Activated effector memory CD4-positive, alpha-beta T cell treated with Interleukin-2 at 50 U/mL for 16 hours (primary cell): ENCODE data around the gene CEP55.
"Not testable (repeated sequence)": the region's sequence is repeated elsewhere in the genome, so short reads cannot be mapped to it uniquely, and the experiment has no call there.

Source experiments
- DNase-seq: peaks from one replicate; pipeline ENCODE4 v3.0.0-alpha.2; 2020

Gene CEP55

DNA sequence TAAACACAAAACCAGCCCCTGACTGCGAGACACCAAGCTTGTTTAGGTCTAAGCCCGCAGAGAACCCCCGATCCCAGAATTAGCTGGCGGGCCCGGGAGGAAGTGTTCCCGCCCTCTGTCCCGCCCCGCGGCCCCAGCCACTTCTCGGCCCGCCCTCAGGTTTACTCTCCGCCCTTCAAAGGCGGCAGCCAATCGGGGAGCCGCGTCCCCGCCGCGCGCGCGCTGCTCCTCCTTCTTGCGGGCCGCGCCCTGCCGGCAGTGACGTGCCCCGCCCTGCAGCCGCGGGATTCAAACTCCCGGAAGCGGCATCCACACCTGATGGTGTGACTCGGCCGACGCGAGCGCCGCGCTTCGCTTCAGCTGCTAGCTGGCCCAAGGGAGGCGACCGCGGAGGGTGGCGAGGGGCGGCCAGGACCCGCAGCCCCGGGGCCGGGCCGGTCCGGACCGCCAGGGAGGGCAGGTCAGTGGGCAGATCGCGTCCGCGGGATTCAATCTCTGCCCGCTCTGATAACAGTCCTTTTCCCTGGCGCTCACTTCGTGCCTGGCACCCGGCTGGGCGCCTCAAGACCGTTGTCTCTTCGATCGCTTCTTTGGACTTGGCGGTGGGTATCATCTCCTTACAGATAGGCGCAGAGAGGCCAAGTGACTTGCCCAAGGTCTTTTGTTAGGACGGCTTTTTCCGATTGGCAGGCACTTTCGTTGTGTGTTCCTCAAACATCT lies at the start of gene CEP55:
CEP55 (plus strand) TSS at position 291 of the 720 bp plus-strand sequence. CDS start 3,440 bp downstream, outside the sequence.
- peak; percentile 96 for DNase-seq

DNA sequence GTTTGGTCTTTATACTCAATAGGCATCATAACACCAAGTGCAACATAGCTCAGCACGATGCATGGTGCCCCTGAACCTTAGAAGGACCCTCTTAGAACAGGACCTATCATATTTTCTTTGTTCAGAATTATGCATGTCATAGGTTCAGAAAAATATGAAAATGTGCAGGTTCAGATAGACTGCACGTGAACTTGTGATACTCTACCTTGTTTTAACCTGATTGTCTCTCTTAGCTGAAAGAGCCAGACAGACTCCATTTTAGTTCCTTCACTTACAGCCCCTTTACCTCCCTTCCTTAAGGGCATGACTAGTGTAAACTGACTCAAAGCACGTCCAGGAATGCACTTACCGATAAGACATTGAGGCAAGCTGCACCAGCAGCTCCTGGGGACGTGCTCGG lies 49.4 kb upstream of the CEP55 start:
- no peak for DNase-seq

DNA sequence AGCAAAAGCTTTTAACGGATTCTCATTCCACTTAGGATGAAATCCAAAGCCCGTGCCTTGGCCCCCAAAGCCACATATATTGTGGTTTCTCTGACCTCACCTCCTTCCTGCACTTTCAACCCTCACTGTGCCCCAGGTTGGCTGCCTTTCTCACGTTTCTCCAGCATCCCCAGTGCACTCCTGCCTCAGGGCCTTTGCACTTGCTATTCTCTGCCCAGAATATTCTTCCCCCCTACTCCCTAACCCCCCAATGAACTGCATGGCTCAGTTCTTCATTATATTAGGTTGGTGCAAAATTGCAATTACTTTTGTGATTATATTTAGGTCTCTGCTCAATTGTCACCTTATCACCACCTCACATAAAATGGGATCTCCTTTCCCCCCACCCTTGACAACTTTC lies 48.4 kb upstream of the CEP55 start:
- DNase-seq = no peak

DNA sequence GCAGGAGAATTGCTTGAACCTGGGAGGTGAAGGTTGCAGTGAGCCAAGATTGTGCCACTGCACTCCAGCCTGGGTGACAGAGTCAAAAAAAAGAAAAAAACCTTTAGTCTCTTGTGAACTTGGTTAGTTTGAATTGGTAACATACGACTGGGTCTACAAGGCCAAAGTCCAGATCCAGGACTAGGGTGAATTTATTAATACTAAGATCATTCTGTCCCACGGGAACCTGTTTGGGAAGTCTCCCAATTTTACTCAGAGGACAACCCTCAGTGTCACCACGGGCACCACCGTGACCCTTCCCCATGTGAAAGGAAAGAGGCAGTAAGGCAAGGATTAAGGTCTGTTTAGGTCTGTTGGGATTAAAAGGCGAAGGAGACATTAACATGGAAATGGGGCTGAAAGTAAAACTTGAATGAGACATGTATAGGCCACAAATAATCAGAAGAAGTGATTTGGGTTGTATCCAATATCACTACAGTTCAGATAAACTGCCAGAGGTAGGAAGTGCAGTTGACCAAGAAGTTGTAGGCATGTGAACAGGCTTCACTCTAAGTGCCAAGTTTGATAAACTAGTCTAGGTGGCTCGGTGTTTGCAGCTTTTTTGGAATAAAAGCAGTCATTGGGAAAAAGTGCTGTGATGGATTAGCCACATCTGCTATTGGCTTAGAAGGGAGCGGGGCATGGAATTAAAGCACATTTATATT lies 45.0 kb upstream of the CEP55 start:
- no peak for DNase-seq

DNA sequence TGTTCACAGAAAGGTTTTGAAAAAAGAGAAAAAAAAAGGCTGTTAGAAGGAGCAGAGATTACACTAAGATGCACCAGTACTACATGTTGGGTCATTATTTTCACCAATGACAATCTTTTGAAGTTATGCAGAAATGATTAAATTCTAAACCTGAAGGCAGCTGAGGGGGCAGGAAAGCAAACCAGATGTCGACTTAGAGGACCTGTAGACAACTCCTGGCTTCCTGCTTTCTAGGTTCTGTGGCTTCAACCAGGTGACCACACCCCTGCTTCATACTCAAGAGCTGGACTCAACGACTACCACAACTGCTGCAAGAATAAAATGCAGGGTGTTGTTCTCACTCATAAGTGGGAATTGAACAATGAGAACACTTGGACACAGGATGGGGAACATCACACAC lies 44.3 kb upstream of the CEP55 start:
- no peak for DNase-seq

DNA sequence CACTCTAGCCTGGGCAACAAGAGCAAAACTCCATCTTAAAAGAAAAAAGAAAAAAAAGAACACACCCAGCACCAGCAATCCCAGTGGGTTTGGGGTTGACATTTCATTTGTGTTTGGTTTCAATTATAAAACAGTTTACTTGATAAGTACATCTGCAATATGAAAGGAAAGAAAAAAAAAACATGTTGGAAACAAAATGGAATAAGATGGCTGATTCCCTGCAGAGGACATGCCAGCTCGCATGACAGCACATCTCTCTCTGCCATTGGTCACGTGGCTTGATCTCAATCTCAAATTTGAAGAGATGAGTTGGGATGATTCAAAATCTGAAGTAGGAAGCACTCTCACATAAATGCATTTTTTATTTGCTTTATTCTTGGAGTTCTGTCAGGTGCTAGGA lies 42.3 kb upstream of the CEP55 start:
- no peak for DNase-seq

DNA sequence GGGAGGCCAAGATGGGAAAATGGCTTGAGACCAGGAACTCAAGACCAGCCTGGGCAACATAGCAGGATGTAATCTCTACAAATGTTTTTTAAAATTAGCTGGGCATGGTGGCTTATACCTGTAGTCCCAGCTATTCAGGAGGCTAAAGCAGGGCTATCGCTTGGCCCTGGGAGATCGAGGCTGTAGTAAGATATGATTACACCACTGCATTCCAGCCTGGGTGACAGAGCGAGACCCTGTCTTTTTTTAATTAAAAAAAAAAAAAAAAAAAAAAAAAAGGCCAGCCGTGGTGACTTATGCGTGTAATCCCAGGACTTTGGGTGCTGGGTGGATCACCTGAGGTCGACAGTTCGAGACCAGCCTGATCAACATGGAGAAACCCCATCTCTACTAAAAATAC lies 41.7 kb upstream of the CEP55 start:
- no peak for DNase-seq

DNA sequence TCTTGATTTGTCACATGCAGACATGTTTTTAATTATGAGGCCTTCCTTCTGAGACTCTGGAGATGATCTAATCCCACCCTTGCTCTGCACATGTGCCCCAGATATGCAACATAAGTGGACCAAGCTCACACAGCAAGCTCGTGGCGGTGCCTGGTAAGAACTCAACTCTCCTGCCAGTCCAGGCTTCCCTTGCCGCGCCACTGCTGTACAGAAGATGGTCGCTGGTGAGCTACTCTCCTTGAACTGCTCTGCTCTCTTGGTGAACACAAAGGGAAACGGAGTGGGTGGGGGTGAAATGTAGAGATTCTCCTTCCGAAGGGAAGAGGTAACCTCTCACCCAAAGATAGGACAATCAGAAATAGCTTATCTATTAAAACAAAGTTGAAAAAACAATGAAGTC lies 39.9 kb upstream of the CEP55 start:
- DNase-seq = no peak

DNA sequence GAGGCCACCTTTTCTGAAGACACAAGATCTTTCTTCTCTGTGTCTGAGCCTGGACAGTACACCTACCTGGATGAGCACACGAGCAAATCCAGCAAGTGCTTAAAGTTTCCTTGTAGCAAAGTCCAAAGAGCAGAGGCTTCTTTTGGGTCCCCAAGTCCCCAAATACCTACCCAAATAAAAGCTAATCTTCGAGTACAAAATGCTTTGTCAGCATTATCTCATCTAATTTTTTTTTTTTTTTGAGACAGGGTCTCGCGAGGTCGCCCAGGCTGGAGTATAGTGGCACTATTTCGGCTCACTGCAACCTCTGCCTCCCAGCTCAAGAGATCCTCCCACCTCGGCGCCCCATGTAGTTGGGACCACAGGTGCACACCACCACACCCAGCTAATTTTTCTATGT lies 38.9 kb upstream of the CEP55 start:
- no peak for DNase-seq

DNA sequence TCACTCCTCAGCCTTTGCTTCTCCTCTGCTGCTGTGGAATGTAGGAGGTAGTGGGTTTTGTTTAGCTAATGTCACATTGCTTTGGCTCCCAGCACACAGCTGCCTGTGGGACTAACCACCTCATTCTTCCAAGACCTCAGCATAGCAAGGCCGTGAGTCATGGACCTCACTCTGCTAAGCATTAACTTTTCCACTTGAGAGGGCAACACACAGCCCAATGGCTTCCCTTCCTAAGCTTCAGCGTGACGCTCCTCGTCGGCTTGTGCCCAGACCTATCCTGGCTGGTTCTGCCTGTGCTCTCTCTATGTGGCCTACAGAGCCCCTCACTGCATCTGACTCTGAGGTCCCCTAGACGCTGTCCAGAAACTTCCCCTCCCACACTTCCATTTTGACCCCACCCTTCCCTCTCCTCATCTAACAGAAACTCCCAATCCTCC lies 37.6 kb upstream of the CEP55 start:
- DNase-seq = no peak

DNA sequence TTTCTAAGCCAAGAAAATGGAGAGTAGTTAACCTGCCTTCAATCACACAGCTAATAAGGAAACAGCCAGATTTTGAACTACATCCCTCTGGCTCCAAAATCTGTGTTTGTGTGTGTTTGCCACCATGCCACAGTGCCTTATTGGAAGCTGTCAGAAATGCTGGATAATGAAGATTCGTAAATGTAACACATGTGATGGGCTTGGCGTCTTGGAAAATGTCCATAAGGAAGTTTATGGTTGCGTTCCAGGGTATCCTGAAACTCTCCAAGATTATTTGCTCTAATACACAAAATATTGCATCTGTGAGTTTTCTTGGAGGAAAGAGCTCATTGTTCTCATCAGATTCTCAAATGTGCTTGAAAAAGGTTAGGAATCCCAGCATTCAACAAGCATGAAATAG lies 36.9 kb upstream of the CEP55 start:
- DNase-seq = no peak

DNA sequence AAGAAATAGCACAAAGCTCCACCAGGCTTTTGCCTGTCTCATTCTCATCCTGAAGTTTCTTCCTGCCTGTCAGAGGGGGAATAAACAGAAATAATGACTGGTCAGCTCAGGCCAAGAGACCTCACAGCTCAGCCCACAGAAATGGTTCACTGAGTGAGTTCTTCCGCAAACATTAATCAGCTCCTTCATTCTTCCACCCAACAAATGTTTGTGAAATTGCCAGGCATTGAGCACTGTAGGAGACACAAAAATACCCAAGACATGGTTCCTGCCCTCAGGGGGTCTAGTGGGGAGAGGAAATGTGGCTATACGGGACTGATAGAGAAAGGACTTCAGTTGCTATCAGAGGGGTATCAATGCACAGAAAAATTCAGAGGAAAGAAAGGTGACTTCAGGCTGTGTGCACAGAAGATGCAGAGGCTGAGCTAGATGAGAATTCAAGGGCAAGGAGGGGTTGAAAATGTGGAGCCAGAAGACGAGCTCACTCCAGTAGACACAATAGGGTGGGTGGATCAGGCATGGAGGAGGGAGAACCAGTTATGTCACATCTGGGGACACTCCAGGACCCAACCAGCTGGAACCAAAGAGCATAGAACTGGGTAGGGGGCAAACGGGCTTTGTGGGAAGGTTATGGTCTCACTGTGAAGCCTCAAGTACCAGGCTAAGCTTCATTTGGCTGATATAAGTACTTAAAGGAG lies 35.2 kb upstream of the CEP55 start:
- no peak for DNase-seq

DNA sequence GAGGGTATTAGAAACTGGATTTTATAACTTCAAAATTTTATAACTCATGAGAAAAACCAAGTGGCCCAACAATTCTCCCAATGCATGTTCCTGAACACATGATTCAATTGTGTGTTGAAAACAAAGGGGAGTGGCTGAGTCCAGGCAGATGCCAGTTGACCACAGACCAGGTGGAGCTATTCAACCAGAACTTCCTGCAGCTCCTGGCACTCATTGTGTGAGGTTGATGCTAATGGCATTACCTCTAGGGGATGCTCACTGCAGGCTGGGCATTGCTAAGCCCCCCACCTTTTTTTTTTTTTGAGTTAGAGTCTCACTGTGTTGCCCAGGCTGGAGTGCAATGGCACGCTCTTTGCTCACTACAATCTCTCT lies 34.6 kb upstream of the CEP55 start:
- DNase-seq = no peak

DNA sequence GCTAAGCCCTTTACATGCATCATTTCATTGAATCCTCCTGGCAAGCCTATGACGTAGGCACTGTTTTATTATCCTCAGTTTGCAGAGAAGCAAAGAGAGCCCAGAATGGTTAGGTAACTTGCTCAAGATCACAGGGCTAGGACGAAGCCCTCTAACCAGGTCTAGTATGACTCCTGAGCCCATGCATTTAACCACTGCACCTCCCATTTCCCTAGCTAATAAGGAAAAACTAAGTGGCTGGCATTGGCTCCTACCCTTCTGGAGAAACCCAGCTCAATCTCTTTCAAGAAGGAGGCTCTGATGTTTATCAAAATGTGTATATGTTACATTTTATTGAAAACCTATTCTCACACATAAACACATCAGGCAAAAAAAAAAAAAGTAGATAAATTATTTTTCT lies 34.0 kb upstream of the CEP55 start:
- DNase-seq = no peak

DNA sequence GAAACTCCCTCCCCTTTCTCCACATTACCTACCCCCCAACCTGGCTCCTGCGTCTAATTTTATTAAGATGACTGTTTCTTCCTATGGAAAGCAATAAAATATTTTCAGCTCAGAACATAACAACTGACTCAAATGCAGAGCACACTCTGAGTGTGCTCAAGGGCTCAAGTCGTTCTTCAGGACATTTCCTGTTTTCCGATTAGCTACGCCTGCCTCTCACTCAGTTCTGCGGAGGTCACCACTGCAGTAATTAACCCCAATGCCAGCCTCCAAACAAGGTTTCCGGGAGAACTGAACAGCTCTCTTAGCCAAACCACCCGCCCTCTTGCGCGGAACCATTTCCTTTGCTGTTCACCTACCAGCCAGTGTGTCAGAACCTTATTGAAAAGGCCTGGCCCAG lies 33.5 kb upstream of the CEP55 start:
- no peak for DNase-seq

DNA sequence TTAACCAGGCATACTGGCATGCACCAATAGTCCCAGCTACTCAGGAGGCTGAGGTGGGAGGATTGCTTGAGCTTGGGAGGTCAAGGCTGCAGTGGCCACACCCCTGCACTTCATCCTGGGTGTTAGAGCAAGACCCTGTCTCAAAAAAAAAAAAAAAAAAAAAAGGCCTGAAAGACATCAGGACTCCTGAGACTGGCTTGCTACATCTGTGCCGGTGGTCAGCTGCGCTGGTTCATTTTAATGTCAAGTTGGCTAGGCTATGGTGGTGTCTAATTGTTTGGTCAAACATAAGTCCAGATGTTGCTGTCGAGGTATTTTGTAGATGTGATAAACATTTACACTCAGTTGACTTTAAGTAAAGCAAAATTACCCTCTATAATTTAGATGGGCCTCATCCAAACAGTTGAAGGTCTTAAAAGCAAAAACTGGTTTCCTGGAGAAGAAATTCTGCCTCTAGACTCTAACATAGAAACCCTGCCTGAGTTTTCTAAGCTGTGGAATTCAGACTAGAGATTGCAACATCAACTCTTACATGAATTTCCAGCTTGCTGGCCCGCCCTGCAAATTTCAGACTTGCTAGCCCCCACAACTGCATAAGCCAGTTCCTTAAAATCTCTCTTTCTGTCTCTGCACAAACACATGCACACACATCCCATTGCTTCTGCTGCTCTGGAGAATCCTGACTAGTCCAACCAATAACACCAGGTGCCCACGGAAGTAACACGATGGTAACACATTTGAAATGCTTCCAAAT lies 32.5 kb upstream of the CEP55 start:
- no peak for DNase-seq

DNA sequence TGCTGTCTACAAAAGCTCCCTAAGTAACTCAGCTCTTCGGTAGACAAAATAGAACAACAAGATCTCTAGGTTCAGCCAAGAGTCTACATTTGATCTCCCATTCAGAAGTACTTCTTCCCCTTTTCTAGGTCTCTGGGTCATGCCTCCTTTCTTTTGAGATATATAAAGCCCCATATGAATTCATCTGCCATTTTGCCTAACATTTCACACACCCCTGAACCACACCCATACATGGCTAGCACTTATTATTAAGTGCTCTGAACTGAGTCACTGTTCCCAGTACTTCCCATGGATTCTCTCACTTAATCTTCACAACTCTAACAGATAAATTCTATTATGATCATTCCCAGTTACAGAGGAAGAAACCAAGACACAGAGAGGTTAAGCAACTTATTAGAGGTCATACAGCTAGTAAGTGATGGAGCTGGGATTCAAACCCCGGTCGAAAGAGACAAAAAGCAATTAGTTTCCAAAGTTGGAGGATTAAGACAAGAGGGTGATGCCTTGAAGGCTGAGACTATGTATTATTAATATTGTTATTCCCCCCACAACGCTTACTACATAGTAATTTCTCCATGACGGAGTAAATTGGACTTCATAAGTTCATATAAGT lies 31.5 kb upstream of the CEP55 start:
- no peak for DNase-seq

DNA sequence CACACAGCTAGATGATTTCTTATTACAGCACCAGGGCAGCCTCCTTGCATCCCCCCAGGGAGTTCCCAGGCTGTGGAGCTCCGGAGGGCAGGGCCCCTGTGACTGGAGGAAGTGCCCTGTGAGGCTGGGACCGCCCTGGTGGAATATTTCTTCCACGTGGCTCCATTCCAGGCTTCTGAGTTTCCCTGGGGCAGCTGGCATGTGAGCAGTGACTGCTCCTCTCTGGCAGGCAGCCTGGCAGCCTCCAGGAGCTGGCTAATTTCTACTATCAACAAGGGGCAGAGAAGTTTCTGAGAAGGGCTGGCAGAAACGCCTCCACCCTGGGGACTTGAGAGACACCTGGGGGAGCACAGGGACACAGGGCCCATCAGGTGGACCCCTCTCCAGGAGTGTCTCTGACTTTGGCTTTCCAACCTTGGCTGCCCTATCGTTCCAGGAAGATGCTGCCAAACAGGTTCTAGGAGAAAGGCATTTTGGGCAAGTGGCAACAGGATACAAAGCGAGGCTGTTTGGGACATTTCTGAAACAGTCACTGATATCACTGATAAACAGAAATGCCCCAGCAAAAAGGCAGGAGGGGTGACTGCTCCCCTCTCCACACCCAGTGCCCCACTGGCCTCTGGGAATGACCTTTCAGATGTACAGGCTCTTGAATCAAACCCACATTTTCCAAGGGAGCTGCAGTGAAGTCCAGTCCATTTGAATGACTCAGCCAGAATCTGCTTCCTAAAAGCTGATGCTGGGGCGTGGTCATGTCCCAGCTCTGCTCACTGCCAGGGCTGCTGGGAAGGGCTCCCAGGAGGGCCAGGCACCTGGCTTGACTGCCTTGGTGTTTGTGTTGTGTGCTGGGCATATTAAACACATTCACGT lies 30.4 kb upstream of the CEP55 start:
- no peak for DNase-seq

DNA sequence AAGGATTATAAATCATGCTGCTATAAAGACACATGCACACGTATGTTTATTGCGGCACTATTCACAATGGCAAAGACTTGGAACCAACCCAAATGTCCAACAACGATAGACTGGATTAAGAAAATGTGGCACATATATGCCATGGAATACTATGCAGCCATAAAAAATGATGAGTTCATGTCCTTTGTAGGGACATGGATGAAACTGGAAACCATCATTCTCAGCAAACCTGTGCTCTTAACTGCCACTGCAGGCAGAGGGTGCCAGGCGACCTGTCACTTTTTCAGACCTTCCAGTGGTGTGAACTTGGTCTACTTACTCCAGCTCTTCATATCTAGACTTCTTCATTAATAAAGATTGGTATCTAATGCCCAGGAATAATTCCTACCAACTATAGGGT lies 28.8 kb upstream of the CEP55 start:
- not testable (repeated sequence) for DNase-seq

DNA sequence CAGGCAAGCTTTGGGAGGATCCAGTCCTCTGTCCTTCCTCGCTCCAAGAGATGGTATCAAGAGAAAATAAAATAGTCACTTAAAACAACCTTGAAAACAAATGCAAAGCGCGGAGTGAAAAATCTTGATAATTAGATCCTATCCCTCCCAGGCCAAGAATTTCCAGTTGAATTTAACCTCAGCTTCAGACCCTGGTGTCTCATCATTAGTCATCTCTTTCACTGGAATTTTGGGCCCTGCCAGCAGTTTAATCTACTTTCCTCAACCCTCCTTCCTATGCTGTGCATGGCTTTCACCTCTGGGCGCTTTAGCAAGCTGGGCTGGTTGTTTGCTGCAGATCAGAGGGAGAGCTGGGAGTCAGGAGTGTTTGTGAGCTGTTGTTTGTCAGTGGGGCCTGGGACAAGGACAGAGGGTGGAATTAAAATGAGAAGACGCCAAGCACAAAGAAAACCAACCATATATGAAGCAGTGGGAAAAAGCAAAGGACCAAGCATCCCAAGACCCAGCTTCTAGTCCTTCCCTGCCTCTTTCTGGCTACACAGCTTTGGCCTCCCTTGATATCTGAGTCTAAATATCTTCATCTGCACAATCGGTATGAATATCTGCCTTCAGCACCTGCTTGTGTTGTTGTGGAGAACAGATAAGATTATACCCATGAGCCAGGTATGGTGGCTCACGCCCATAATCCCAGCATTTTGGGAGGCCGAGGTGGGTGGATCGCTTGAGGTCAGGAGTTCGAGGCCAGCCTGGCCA lies 27.8 kb upstream of the CEP55 start:
- DNase-seq = no peak

DNA sequence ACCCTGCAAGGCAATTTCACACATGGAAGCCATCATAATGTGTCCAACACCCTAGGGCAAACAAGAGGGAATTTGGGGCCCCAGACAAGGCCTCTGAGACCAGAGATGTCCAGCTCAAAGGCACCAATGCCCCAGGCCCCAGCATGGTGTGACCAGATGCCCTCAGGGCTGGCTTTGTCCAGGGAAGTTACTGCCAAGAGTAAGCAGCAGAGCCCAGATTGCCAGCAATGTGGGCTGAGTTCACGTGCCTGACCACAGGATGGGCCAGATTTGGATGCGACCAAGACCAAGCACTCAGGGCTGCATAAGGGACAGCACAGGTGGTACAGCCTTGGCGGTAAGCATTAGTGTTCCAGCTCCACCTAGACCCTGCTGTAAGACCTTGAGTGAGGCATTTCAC lies 27.0 kb upstream of the CEP55 start:
- DNase-seq = no peak
